Keratinocyte (primary cell): ENCODE results near the gene SWAP70. TPM values are rescaled to one million over a fixed set of nuclear protein-coding genes. Genes with fewer than 3 reads are reported as not detected.

Experiments
- DNase-seq: peaks from one replicate; pipeline ENCODE4 v3.0.0-alpha.2; 2011; ENCODE audit warnings: low read depth, missing footprints, low spot score
- FAIRE-seq: peaks from 2 replicates; lab custom pipeline; 2011; peaks lifted over from hg19 to GRCh38; lab: Jason Lieb, UNC
- H2AFZ ChIP-seq: 2 replicates; pipeline ENCODE4 v1.6.0; 2012; ENCODE audit warnings: low read length, control low read depth, inconsistent platforms; ENCODE audit not compliant: control insufficient read depth
- H3K27ac ChIP-seq: 2 replicates; pipeline ENCODE4 v1.5.1; 2011; ENCODE audit warnings: low read length; ENCODE audit not compliant: control insufficient read depth, insufficient read depth
- H3K27me3 ChIP-seq: 3 replicates; pipeline ENCODE4 v1.6.0; 2011; ENCODE audit warnings: low read length; ENCODE audit not compliant: control insufficient read depth, insufficient read depth; ENCODE audit errors: extremely low read depth
- H3K36me3 ChIP-seq, 2 experiments: 2 replicates in 1 of 2; 3 replicates in 1 of 2; pipeline ENCODE4 v1.5.1; 2011; ENCODE audit warnings: low read length in 2 of 2, mild to moderate bottlenecking in 1 of 2; ENCODE audit not compliant: control insufficient read depth in 2 of 2, insufficient read depth in 2 of 2; ENCODE audit errors: extremely low read depth in 1 of 2
- H3K4me1 ChIP-seq: 3 replicates; pipeline ENCODE4 v1.5.1; 2011; ENCODE audit warnings: low read length; ENCODE audit not compliant: control insufficient read depth, insufficient read depth; ENCODE audit errors: extremely low read depth
- H3K4me2 ChIP-seq: 3 replicates; pipeline ENCODE4 v1.6.0; 2011; ENCODE audit warnings: low read depth, low read length; ENCODE audit not compliant: control insufficient read depth, insufficient read depth; ENCODE audit errors: extremely low read depth
- H3K4me3 ChIP-seq, 3 experiments: fragments of 200-600 bp in 1 of 3; sonication (generic) in 1 of 3; 2 replicates in 2 of 3; 3 replicates in 1 of 3; pipeline ENCODE4 v1.5.1; 2011 to 2016; ENCODE audit warnings: low read length in 3 of 3, mild to moderate bottlenecking in 3 of 3, control low read depth in 2 of 3, inconsistent platforms in 1 of 3, low read depth in 1 of 3, mixed read lengths in 1 of 3, mixed run types in 1 of 3, moderate library complexity in 1 of 3; ENCODE audit not compliant: control insufficient read depth in 2 of 3, insufficient read depth in 2 of 3; ENCODE audit errors: extremely low read depth in 1 of 3
- H3K79me2 ChIP-seq: 2 replicates; pipeline ENCODE4 v1.6.0; 2012; ENCODE audit warnings: low read length; ENCODE audit not compliant: control insufficient read depth, insufficient read depth
- H3K9ac ChIP-seq: 3 replicates; pipeline ENCODE4 v1.6.0; 2011; ENCODE audit warnings: low read length; ENCODE audit not compliant: control insufficient read depth, insufficient read depth; ENCODE audit errors: extremely low read depth
- H3K9me1 ChIP-seq: 3 replicates; pipeline ENCODE4 v1.6.0; 2011; ENCODE audit warnings: low read length; ENCODE audit not compliant: control insufficient read depth, insufficient read depth; ENCODE audit errors: extremely low read depth
- H3K9me3 ChIP-seq: 2 replicates; pipeline ENCODE4 v1.5.1; 2012; ENCODE audit warnings: low read depth, low read length; ENCODE audit not compliant: control insufficient read depth
- H4K20me1 ChIP-seq: 3 replicates; pipeline ENCODE4 v1.6.0; 2011; ENCODE audit warnings: low read length; ENCODE audit not compliant: control insufficient read depth, insufficient read depth; ENCODE audit errors: extremely low read depth
- EZH2 ChIP-seq: IDR thresholded peaks from one replicate; pipeline ENCODE4 v1.6.1; 2012; ENCODE audit warnings: inconsistent platforms, mild to moderate bottlenecking, low read length, moderate library complexity
- dilution Hi-C: fragments of 300-500 bp; cut with MboI; formaldehyde crosslinking; loops from one replicate; pipeline ENCODE4 v1.7.0; 2020; ENCODE audit warnings: low sequenced_read_pairs; ENCODE audit not compliant: extremely low pct_ligation_motif_present
- polyA plus RNA-seq, 5 experiments: library from polyadenylated mRNA; depleted of rRNA in 3 of 5; stranded (reverse) in 3 of 5; stranded (forward) in 1 of 5; unstranded in 1 of 5; fragments of >200 nt; gene quantifications; 1 replicate in 1 of 5; 2 replicates in 3 of 5; 3 replicates in 1 of 5; pipeline versions ENCODE4 v1.2.1 to v1.2.3, GENCODE V29; 2011 to 2012; ENCODE audit warnings: missing spikeins in 2 of 5, low read depth in 1 of 5, low replicate concordance in 1 of 5
- TF ChIP-seq, protein P1 (sequence below), 3 experiments: IDR thresholded peaks in 1 of 3; conservative IDR thresholded peaks in 1 of 3; optimal IDR thresholded peaks in 1 of 3; 2 replicates in 2 of 3; 3 replicates in 1 of 3; pipeline versions ENCODE3 to v1.5.1; 2011; ENCODE audit warnings: low read length in 3 of 3, mild to moderate bottlenecking in 3 of 3, moderate library complexity in 2 of 3, control low read depth in 1 of 3, inconsistent platforms in 1 of 3; ENCODE audit not compliant: insufficient read depth in 2 of 3; ENCODE audit errors: extremely low read depth in 1 of 3

The SWAP70 gene
- polyA plus RNA-seq, 1 donor (not counting 4 experiments of a cell fraction or from before 2014, with no cell fraction given), result 28.5 TPM

DNA sequence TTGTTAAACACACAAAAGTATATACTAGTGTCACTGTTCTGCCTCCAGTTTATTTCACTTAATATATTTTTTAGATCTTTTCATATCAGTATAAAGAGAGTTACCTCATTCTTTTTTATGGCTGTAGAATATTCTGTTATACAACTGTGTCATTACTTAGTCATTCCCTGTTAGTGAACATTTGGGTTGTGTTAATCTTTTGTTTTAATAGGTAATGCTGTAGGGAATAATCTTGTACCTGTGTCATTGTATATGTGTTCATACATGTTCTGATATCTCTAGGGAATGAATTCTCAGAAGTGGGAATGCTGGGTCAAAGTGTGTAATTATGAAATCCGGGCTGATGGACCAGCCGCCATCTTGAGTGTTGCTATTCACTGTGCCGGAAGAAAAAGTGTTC, 71.4 kb downstream of the SWAP70 start:
- no peak overlapping the region for H3K27ac ChIP-seq
- H3K36me3 ChIP-seq, result peaks cover 17 to 18% of the 10 kb centered on the region in 2 experiments
- peaks cover 25% of the 10 kb centered on the region for H3K4me1 ChIP-seq
- no peaks in the 10 kb centered on the region for H4K20me1 ChIP-seq
- H3K4me2 ChIP-seq, result no peak overlapping the region
- TF ChIP-seq EZH2, result no peak
- TF ChIP-seq, protein P1, sequence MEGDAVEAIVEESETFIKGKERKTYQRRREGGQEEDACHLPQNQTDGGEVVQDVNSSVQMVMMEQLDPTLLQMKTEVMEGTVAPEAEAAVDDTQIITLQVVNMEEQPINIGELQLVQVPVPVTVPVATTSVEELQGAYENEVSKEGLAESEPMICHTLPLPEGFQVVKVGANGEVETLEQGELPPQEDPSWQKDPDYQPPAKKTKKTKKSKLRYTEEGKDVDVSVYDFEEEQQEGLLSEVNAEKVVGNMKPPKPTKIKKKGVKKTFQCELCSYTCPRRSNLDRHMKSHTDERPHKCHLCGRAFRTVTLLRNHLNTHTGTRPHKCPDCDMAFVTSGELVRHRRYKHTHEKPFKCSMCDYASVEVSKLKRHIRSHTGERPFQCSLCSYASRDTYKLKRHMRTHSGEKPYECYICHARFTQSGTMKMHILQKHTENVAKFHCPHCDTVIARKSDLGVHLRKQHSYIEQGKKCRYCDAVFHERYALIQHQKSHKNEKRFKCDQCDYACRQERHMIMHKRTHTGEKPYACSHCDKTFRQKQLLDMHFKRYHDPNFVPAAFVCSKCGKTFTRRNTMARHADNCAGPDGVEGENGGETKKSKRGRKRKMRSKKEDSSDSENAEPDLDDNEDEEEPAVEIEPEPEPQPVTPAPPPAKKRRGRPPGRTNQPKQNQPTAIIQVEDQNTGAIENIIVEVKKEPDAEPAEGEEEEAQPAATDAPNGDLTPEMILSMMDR (optimal IDR thresholded peaks at IDR 0.05 in 1 of 3, IDR thresholded peaks at IDR 0.05 in 1 of 3, conservative IDR thresholded peaks at IDR 0.05 in 1 of 3; ENCODE audit: extremely low read depth in 1 of 3, insufficient read depth in 2 of 3, low read length in 3 of 3), result no peak
- no peaks in the 10 kb centered on the region for H3K79me2 ChIP-seq
- H2AFZ ChIP-seq, result no peak overlapping the region
- H3K9ac ChIP-seq, result no peak overlapping the region
- DNase-seq (no peak), FAIRE-seq (no peak)
- H3K9me3 ChIP-seq, result no peaks in the 10 kb centered on the region
- dilution Hi-C loops, result no loop called here
- no peak overlapping the region for H3K4me3 ChIP-seq
- no peaks in the 10 kb centered on the region for H3K27me3 ChIP-seq
- no peaks in the 10 kb centered on the region for H3K9me1 ChIP-seq

- no peak overlapping the region for H2AFZ ChIP-seq
- H3K9me1 ChIP-seq, result no peaks in the 10 kb centered on the region
- no peak overlapping the region for H3K4me2 ChIP-seq
- DNase-seq, result no peak
- no peaks in the 10 kb centered on the region for H3K27me3 ChIP-seq
- no peak overlapping the region for H3K9ac ChIP-seq
- no peaks in the 10 kb centered on the region for H3K79me2 ChIP-seq
- H3K4me1 ChIP-seq, result peaks cover 32% of the 10 kb centered on the region
- H4K20me1 ChIP-seq, result no peaks in the 10 kb centered on the region
- no peaks in the 10 kb centered on the region for H3K9me3 ChIP-seq
- TF ChIP-seq, protein P1 (optimal IDR thresholded peaks at IDR 0.05 in 1 of 3, IDR thresholded peaks at IDR 0.05 in 1 of 3, conservative IDR thresholded peaks at IDR 0.05 in 1 of 3; ENCODE audit: extremely low read depth in 1 of 3, insufficient read depth in 2 of 3, low read length in 3 of 3), result no peak
- no peak for TF ChIP-seq EZH2
- FAIRE-seq, result no peak
- dilution Hi-C loops, result no loop called here
- H3K36me3 ChIP-seq, result peaks cover 18% of the 10 kb centered on the region in 2 experiments
- H3K4me3 ChIP-seq, result no peak overlapping the region
- H3K27ac ChIP-seq, result no peak overlapping the region
Measured at GRCh38 chr11:9735919-9736318, 72.0 kb downstream of the SWAP70 start.
